Lower leg skin (tissue), 4 donors: Measurements from ENCODE around the gene ZFYVE28. TPM values are rescaled to one million over a fixed set of nuclear protein-coding genes. Genes with fewer than 3 reads are reported as not detected.

ENCODE experiments used
- DNase-seq, 2 donors: peaks; one replicate each; pipeline ENCODE4 v3.0.0-alpha.2; 2019; ENCODE audit warnings: low spot score in 2 of 2
- H3K4me3 ChIP-seq: fragments of 200-600 bp; sonication (generic); 2 replicates; pipeline ENCODE4 v1.5.1; 2017; ENCODE audit warnings: mild to moderate bottlenecking, low read depth; ENCODE audit not compliant: poor library complexity, severe bottlenecking
- CTCF ChIP-seq, 3 donors: fragments of 450-650 bp; IDR thresholded peaks; one replicate each; pipeline ENCODE4 v1.5.1; 2016; ENCODE audit warnings: antibody characterized with exemption in 3 of 3, mild to moderate bottlenecking in 3 of 3, moderate library complexity in 2 of 3
- POLR2A ChIP-seq, 2 donors: fragments of 450-650 bp; IDR thresholded peaks; one replicate each; pipeline ENCODE4 v1.6.1; 2016 to 2017; ENCODE audit warnings: antibody characterized with exemption in 2 of 2, mild to moderate bottlenecking in 1 of 2, moderate library complexity in 1 of 2
- WGBS, 2 donors: methylation state at CpG; one replicate each; pipeline ENCODE4 v1.1.5; 2018; 5-methylcytosine and 5-hydroxymethylcytosine counted together
- intact Hi-C: fragments of 100-400 bp; cut with DNase I; formaldehyde crosslinking; loops from one replicate; pipeline ENCODE4 v1.15.0; 2023; ENCODE audit warnings: low total_unique reads
- total RNA-seq, 4 donors: library from RNA; depleted of rRNA; stranded (reverse); fragments of >200 nt; gene quantifications; one replicate each; pipeline ENCODE4 v1.1.0, GENCODE V29; 2016

The ZFYVE28 gene
- total RNA-seq, 4 donors from 2014 or later, result 5.0 to 12.8 (median 9.9) TPM

- no peak overlapping the region for H3K4me3 ChIP-seq
- WGBS, 2 donors, result 73 to 100% methylated on average over 4 to 8 of the region's 8 CpGs
- TF ChIP-seq CTCF (IDR thresholded peaks at IDR 0.05), result no peak
- no peak for DNase-seq
- intact Hi-C loops, result no loop called here
These were observed 7.6 kb upstream of the ZFYVE28 start for GRCh38 chr4:2426069-2426397.

DNA sequence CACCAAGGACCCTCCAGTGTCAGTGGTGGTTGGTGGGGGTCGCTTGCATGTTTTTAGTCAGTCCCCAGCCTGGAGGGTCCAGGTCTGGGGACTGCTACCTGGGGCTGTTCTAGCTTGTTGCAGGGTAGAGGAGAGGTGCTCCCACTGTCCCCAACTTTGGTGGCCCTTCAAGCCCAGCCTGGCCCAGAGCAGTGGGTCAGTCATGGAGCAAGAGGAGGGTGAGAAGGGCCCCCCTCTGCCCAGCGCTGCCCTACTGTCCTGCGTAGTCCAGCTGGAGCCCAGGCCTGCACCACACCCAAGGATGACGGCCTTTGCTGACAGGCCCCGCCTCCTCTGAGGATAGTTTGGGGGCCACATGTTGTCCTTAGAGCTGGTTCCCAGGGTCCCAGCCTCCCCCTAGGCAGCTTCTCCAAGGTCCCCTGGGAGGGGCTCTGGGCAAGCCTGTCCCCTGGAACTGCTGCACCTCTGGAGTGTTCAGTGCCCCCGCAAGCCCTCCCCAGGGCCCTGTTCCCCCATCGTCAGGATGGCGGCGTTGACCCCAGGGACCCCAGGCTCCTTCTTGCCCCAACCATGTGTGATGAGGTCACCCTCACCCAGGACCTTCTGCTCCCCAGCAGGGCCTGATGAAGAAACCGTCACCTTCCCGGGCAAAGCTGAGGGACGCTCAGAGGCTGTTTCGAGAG lies 7.1 kb upstream of the ZFYVE28 start:
- 90 to 92% methylated on average over 9 to 13 of the region's 13 CpGs for WGBS, 2 donors

DNA sequence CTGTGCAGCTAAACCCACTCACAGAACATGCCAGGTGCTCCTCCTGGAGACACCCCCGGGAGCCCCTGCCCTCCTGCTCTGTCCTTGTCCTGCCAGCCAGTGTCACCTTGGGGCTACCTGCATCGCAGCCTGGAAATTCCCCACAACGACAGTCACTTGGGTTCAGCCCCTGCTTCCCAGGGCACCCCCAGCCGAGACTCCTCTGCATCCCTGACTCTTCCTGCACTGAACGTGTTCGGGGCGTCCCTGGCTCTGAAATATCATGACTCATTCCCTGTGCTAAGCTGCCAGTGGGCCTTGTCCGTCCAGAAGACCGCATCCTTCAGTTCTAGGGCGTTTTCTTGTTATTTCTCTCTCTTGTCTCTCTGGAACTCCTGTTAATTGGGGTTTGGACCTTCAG lies 6.1 kb upstream of the ZFYVE28 start:
- intact Hi-C loops, result no loop called here
- no peak for DNase-seq
- WGBS, 2 donors, result 52 to 80% methylated on average over 9 to 10 of the region's 10 CpGs
- TF ChIP-seq CTCF (IDR thresholded peaks at IDR 0.05) (no peak), POLR2A (IDR thresholded peaks at IDR 0.05) (no peak)
- no peak overlapping the region for H3K4me3 ChIP-seq

More for the DNA sequence above, 7.1 kb upstream of the ZFYVE28 start:
- TF ChIP-seq CTCF (IDR thresholded peaks at IDR 0.05) (no peak), POLR2A (IDR thresholded peaks at IDR 0.05) (no peak)
- intact Hi-C loops, result no loop called here
- H3K4me3 ChIP-seq, result no peak overlapping the region
- no peak for DNase-seq

DNA sequence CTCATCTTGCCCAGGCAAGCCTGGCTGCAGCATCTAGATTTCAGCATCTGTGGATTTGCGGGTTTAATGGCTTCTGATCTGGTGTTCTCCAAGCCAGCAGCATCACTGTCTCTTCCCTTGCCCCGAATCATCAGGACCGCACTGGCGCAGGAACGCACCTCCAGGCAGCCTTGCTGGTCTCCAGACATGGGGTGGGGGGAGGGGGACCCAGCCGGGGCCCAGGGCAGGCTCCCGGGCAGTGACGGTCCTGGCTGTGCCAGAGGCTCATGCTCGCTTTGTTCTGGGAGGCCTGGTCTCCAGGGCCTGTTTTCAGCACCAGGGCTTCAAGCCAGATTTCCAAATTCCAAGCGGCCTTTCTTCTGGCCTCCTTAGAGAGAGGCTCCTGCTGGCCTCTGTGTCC lies 5.2 kb upstream of the ZFYVE28 start:
- no peak overlapping the region for H3K4me3 ChIP-seq
- intact Hi-C loops, result no loop called here
- WGBS, 2 donors, result 71 to 80% methylated on average over 10 of the region's 10 CpGs
- no peak for TF ChIP-seq POLR2A (IDR thresholded peaks at IDR 0.05)
- TF ChIP-seq CTCF (IDR thresholded peaks at IDR 0.05), result no peak
- no peak for DNase-seq

- 64 to 73% methylated on average over 4 of the region's 4 CpGs for WGBS, 2 donors
- no peak for DNase-seq
- H3K4me3 ChIP-seq, result no peak overlapping the region
- TF ChIP-seq CTCF (IDR thresholded peaks at IDR 0.05), result no peak
- TF ChIP-seq POLR2A (IDR thresholded peaks at IDR 0.05), result no peak
- intact Hi-C loops, result no loop called here
These were observed 4.6 kb upstream of the ZFYVE28 start for GRCh38 chr4:2423066-2423465.

- 83 to 85% methylated on average over 6 of the region's 6 CpGs for WGBS, 2 donors
- intact Hi-C loops, result no loop called here
- TF ChIP-seq CTCF (IDR thresholded peaks at IDR 0.05) (no peak), POLR2A (IDR thresholded peaks at IDR 0.05) (no peak)
- no peak overlapping the region for H3K4me3 ChIP-seq
- no peak for DNase-seq
These were observed 3.5 kb upstream of the ZFYVE28 start for GRCh38 chr4:2421928-2422327.
